ENCODE results near the gene ELMO1. TPM values are rescaled to one million over a fixed set of nuclear protein-coding genes. Genes with fewer than 3 reads are reported as not detected.

ELMO1 gene
- total and polyA plus RNA-seq, 12 donors: 7.5 to 46.8 (median 14.9) TPM

GRCh38 chr7:37205451-37205850, 243.2 kb downstream of the ELMO1 start:
- no peaks in the 10 kb centered on the region for H3K9me3 ChIP-seq (replicated peaks in 1 of 3)
- no peaks in the 10 kb centered on the region for H3K27me3 ChIP-seq
- H3K4me3 ChIP-seq: no peak overlapping the region
- no peaks in the 10 kb centered on the region for H3K36me3 ChIP-seq (replicated peaks in 1 of 2)
- H3K4me1 ChIP-seq (replicated peaks in 1 of 2): peaks cover 24 to 31% of the 10 kb centered on the region in 2 donors
- DNase-seq: no peak
- WGBS, 4 donors: 67 to 81% (median 77%) methylated on average over 6 of the region's 6 CpGs
- TF ChIP-seq CTCF (IDR thresholded peaks at IDR 0.05) (no peak), POLR2A (IDR thresholded peaks at IDR 0.05) (no peak)
- intact Hi-C loops (cut with DNase I): loop anchor here in 1 of 2 donors (10.0 kb wide), 1 partner anchor 629 kb away; no protein-coding TSS in a partner anchor
- no peak overlapping the region for H3K27ac ChIP-seq

GRCh38 chr7:37201876-37202198, 246.8 kb downstream of the ELMO1 start:
- no peak overlapping the region for H3K27ac ChIP-seq
- no peaks in the 10 kb centered on the region for H3K27me3 ChIP-seq
- peaks cover 5 to 25% of the 10 kb centered on the region in 2 donors for H3K4me1 ChIP-seq (replicated peaks in 1 of 2)
- WGBS, 4 donors: 28 to 54% (median 31%) methylated on average over 2 of the region's 2 CpGs
- no peaks in the 10 kb centered on the region for H3K9me3 ChIP-seq (replicated peaks in 1 of 3)
- H3K4me3 ChIP-seq: no peak overlapping the region
- intact Hi-C loops (cut with DNase I): loop anchor here in 1 of 2 donors (10.0 kb wide), 1 partner anchor 633 kb away; no protein-coding TSS in a partner anchor
- TF ChIP-seq POLR2A (IDR thresholded peaks at IDR 0.05) (no peak), CTCF (IDR thresholded peaks at IDR 0.05) (no peak)
- DNase-seq: no peak
- H3K36me3 ChIP-seq (replicated peaks in 1 of 2): no peaks in the 10 kb centered on the region

- Histone ChIP-seq H3K4me1 (replicated peaks in 1 of 2) (peaks cover 5 to 25% of the 10 kb centered on the region in 2 donors), H3K4me3 (no peak overlapping the region), H3K27me3 (no peaks in the 10 kb centered on the region), H3K27ac (peak overlapping the region in 4 of 5 donors; percentile 29 to 73 (median 60)), H3K9me3 (replicated peaks in 1 of 3) (no peaks in the 10 kb centered on the region), H3K36me3 (replicated peaks in 1 of 2) (no peaks in the 10 kb centered on the region)
- intact Hi-C loops (cut with DNase I): loop anchor here in 1 of 2 donors (10.0 kb wide), 1 partner anchor 634 kb away; no protein-coding TSS in a partner anchor
- TF ChIP-seq CTCF (IDR thresholded peaks at IDR 0.05): peak; percentile 83 to 90 (median 86)
- TF ChIP-seq POLR2A (IDR thresholded peaks at IDR 0.05): no peak
- DNase-seq: peak; percentile 79 to 95 (median 88)
- 22 to 33% (median 25%) methylated on average over 4 to 6 of the region's 6 CpGs for WGBS, 4 donors
These were observed 247.4 kb downstream of the ELMO1 start for GRCh38 chr7:37201003-37201875.

GRCh38 chr7:37198906-37199485, 249.7 kb downstream of the ELMO1 start:
- Histone ChIP-seq H3K9me3 (replicated peaks in 1 of 3) (no peaks in the 10 kb centered on the region), H3K27ac (peak overlapping the region in 1 of 5 donors; percentile 57), H3K36me3 (replicated peaks in 1 of 2) (no peaks in the 10 kb centered on the region), H3K27me3 (no peaks in the 10 kb centered on the region), H3K4me1 (replicated peaks in 1 of 2) (peaks cover 5 to 25% of the 10 kb centered on the region in 2 donors), H3K4me3 (no peak overlapping the region)
- intact Hi-C loops (cut with DNase I): loop anchor here (5.0 to 10.0 kb wide), 2 partner anchors 712 to 714 kb away; no protein-coding TSS in a partner anchor
- WGBS, 4 donors: 19 to 24% (median 21%) methylated on average over 6 of the region's 6 CpGs
- no peak for TF ChIP-seq POLR2A (IDR thresholded peaks at IDR 0.05)
- TF ChIP-seq CTCF (IDR thresholded peaks at IDR 0.05): peak; percentile 85 to 96 (median 88)
- peak; percentile 77 to 94 (median 86) for DNase-seq

Measured in adrenal gland (tissue), 12 donors.